Measurements from ENCODE around the gene RFX6. TPM values are rescaled to one million over a fixed set of nuclear protein-coding genes. Genes with fewer than 3 reads are reported as not detected.

RFX6 gene
- total and polyA plus RNA-seq, 4 donors = not detected

DNA sequence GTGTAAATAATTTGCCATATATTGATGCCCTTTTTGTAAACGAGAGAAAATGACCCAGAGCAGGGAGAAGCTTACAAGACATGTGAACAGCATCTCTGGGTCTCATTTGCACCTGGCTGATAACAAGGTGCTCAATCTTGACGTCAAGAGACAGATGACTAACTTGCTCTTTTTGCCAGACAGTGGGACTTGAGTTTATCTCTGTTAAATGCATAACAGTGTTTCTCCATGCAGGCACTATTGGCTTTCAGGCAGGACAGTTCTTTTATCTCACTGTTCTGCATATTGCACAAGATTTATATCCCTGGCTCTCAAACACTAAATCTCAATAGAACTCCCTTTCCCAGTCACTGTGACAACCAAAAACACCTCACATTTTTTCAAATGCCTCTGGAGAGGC, 56.4 kb downstream of the RFX6 start:
- no peaks in the 10 kb centered on the region for H3K9me3 ChIP-seq (ENCODE audit: control insufficient read depth in 4 of 4, low read length in 3 of 4)
- no peak overlapping the region for H3K4me3 ChIP-seq (ENCODE audit: low read depth in 1 of 3, low read length in 3 of 3)
- no peak overlapping the region for H3K9ac ChIP-seq (ENCODE audit: low read depth in 1 of 2, low read length in 2 of 2)
- H3K27me3 ChIP-seq (ENCODE audit: control insufficient read depth in 4 of 4, insufficient read depth in 4 of 4, low read length in 3 of 4) = no peaks in the 10 kb centered on the region
- H3K27ac ChIP-seq (ENCODE audit: low read depth in 1 of 2, low read length in 2 of 2) = no peak overlapping the region
- TF ChIP-seq EGR1 (IDR thresholded peaks at IDR 0.05; ENCODE audit: low read depth in 2 of 2) (no peak), FOXA2 (IDR thresholded peaks at IDR 0.05) (no peak), FOXA1 (IDR thresholded peaks at IDR 0.05) (no peak), SP1 (IDR thresholded peaks at IDR 0.05) (no peak)
- TF ChIP-seq, protein P1, sequence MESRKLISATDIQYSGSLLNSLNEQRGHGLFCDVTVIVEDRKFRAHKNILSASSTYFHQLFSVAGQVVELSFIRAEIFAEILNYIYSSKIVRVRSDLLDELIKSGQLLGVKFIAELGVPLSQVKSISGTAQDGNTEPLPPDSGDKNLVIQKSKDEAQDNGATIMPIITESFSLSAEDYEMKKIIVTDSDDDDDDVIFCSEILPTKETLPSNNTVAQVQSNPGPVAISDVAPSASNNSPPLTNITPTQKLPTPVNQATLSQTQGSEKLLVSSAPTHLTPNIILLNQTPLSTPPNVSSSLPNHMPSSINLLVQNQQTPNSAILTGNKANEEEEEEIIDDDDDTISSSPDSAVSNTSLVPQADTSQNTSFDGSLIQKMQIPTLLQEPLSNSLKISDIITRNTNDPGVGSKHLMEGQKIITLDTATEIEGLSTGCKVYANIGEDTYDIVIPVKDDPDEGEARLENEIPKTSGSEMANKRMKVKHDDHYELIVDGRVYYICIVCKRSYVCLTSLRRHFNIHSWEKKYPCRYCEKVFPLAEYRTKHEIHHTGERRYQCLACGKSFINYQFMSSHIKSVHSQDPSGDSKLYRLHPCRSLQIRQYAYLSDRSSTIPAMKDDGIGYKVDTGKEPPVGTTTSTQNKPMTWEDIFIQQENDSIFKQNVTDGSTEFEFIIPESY (IDR thresholded peaks at IDR 0.05) = no peak
- WGBS = 10% methylated on average over 2 of the region's 2 CpGs
- peaks cover 0 to 4% (median 0%) of the 10 kb centered on the region in 4 donors for H3K4me1 ChIP-seq (ENCODE audit: control insufficient read depth in 4 of 4, insufficient read depth in 4 of 4, low read length in 3 of 4)
- no peak for DNase-seq (ENCODE audit: low spot score)
- H3K36me3 ChIP-seq (ENCODE audit: control insufficient read depth in 4 of 4, insufficient read depth in 3 of 4, low read depth in 1 of 4, low read length in 3 of 4) = no peaks in the 10 kb centered on the region

DNA sequence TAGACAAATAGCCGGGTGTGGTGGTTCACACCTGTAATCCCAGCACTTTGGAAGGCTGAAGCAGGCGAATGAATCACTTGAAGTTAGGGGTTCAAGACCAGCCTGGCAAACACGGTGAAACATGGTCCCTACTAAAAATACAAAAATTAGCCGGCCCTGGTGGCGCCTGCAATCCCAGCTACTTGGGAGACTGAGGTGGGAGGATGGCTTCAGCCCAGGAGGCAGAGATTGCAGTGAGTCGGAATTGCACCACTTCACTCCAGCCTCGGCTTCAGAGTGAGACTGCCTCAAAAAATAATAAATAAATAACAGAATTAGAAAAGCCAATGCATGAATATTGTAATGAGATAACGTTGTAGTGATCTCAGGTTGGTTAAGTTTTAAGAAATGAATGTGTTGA, 61.3 kb downstream of the RFX6 start:
- no peaks in the 10 kb centered on the region for H3K27me3 ChIP-seq (ENCODE audit: control insufficient read depth in 4 of 4, insufficient read depth in 4 of 4, low read length in 3 of 4)
- WGBS = 87% methylated on average over 8 of the region's 8 CpGs
- no peak overlapping the region for H3K27ac ChIP-seq (ENCODE audit: low read depth in 1 of 2, low read length in 2 of 2)
- no peaks in the 10 kb centered on the region for H3K36me3 ChIP-seq (ENCODE audit: control insufficient read depth in 4 of 4, insufficient read depth in 3 of 4, low read depth in 1 of 4, low read length in 3 of 4)
- no peak overlapping the region for H3K9ac ChIP-seq (ENCODE audit: low read depth in 1 of 2, low read length in 2 of 2)
- peaks cover 0 to 4% (median 0%) of the 10 kb centered on the region in 4 donors for H3K4me1 ChIP-seq (ENCODE audit: control insufficient read depth in 4 of 4, insufficient read depth in 4 of 4, low read length in 3 of 4)
- TF ChIP-seq GABPA (IDR thresholded peaks at IDR 0.05 in 1 of 2, conservative IDR thresholded peaks at IDR 0.05 in 1 of 2) = no peak
- TF ChIP-seq FOXA1 (IDR thresholded peaks at IDR 0.05) = no peak
- no peak for TF ChIP-seq HNF4G (IDR thresholded peaks at IDR 0.05)
- TF ChIP-seq YY1 (IDR thresholded peaks at IDR 0.05) = no peak
- TF ChIP-seq TAF1 (conservative IDR thresholded peaks at IDR 0.05) = no peak
- TF ChIP-seq, protein P2, sequence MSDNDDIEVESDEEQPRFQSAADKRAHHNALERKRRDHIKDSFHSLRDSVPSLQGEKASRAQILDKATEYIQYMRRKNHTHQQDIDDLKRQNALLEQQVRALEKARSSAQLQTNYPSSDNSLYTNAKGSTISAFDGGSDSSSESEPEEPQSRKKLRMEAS (IDR thresholded peaks at IDR 0.05) = no peak
- no peak overlapping the region for H3K4me3 ChIP-seq (ENCODE audit: low read depth in 1 of 3, low read length in 3 of 3)
- DNase-seq (ENCODE audit: low spot score) = no peak
- no peaks in the 10 kb centered on the region for H3K9me3 ChIP-seq (ENCODE audit: control insufficient read depth in 4 of 4, low read length in 3 of 4)

DNA sequence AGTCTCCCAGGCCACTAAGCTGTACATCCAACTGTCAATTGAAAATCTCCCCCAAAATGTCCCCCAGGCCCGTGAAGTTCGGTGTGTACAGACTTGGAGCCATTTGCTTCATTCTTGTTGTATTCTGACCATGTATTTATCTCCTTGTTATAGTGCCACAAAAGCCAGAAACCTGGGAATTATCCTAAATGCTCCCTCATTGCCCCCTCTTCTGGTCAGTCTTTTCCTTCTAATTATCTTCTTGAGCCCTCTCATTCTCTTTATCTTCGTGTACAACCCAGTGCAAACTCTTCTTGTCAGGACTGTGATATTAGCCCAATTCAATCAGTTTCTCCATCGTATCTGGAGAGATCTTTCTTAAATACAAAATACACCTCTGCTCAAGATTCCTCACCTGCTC, 64.7 kb downstream of the RFX6 start:
- no peak for DNase-seq (ENCODE audit: low spot score)
- H3K36me3 ChIP-seq (ENCODE audit: control insufficient read depth in 4 of 4, insufficient read depth in 3 of 4, low read depth in 1 of 4, low read length in 3 of 4) = no peaks in the 10 kb centered on the region
- H3K4me1 ChIP-seq (ENCODE audit: control insufficient read depth in 4 of 4, insufficient read depth in 4 of 4, low read length in 3 of 4) = no peaks in the 10 kb centered on the region
- H3K4me3 ChIP-seq (ENCODE audit: low read depth in 1 of 3, low read length in 3 of 3) = no peak overlapping the region
- H3K9ac ChIP-seq (ENCODE audit: low read depth in 1 of 2, low read length in 2 of 2) = no peak overlapping the region
- H3K27me3 ChIP-seq (ENCODE audit: control insufficient read depth in 4 of 4, insufficient read depth in 4 of 4, low read length in 3 of 4) = no peaks in the 10 kb centered on the region
- TF ChIP-seq, protein P3, sequence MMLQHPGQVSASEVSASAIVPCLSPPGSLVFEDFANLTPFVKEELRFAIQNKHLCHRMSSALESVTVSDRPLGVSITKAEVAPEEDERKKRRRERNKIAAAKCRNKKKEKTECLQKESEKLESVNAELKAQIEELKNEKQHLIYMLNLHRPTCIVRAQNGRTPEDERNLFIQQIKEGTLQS (IDR thresholded peaks at IDR 0.05) = no peak
- TF ChIP-seq GABPA (IDR thresholded peaks at IDR 0.05 in 1 of 2, conservative IDR thresholded peaks at IDR 0.05 in 1 of 2) (no peak), TAF1 (conservative IDR thresholded peaks at IDR 0.05) (no peak)
- WGBS = 75% methylated on average over 4 of the region's 4 CpGs
- H3K9me3 ChIP-seq (ENCODE audit: control insufficient read depth in 4 of 4, low read length in 3 of 4) = no peaks in the 10 kb centered on the region
- H3K27ac ChIP-seq (ENCODE audit: low read depth in 1 of 2, low read length in 2 of 2) = no peak overlapping the region

DNA sequence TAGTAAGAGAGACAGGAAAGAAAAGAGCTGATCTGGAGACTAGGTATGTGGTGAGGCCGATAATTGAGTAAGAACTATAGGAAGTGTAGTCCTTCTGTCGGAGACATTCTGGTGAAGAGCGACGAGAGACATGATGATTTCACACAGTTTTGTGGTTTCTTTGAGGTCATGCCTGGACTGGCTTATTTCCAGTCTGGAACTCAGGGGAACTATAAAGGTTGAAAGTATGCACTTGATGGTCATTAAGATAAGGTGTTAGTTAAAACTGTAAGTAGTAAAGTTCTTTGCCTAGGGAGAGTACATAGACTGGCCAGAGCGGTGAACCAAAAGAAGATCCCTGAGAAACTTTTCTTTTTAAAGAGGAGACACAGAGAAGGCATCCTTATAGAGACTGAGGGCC, 68.8 kb downstream of the RFX6 start:
- no peaks in the 10 kb centered on the region for H3K9me3 ChIP-seq (ENCODE audit: control insufficient read depth in 4 of 4, low read length in 3 of 4)

More for the DNA sequence above, 68.8 kb downstream of the RFX6 start:
- no peak for DNase-seq (ENCODE audit: low spot score)
- no peak overlapping the region for H3K4me3 ChIP-seq (ENCODE audit: low read depth in 1 of 3, low read length in 3 of 3)
- H3K9ac ChIP-seq (ENCODE audit: low read depth in 1 of 2, low read length in 2 of 2) = no peak overlapping the region
- TF ChIP-seq, protein P2 (IDR thresholded peaks at IDR 0.05) = no peak
- TF ChIP-seq RAD21 (IDR thresholded peaks at IDR 0.05) (no peak), SP1 (IDR thresholded peaks at IDR 0.05) (no peak), GABPA (IDR thresholded peaks at IDR 0.05 in 1 of 2, conservative IDR thresholded peaks at IDR 0.05 in 1 of 2) (no peak), JUND (IDR thresholded peaks at IDR 0.05) (no peak)
- TF ChIP-seq, protein P4, sequence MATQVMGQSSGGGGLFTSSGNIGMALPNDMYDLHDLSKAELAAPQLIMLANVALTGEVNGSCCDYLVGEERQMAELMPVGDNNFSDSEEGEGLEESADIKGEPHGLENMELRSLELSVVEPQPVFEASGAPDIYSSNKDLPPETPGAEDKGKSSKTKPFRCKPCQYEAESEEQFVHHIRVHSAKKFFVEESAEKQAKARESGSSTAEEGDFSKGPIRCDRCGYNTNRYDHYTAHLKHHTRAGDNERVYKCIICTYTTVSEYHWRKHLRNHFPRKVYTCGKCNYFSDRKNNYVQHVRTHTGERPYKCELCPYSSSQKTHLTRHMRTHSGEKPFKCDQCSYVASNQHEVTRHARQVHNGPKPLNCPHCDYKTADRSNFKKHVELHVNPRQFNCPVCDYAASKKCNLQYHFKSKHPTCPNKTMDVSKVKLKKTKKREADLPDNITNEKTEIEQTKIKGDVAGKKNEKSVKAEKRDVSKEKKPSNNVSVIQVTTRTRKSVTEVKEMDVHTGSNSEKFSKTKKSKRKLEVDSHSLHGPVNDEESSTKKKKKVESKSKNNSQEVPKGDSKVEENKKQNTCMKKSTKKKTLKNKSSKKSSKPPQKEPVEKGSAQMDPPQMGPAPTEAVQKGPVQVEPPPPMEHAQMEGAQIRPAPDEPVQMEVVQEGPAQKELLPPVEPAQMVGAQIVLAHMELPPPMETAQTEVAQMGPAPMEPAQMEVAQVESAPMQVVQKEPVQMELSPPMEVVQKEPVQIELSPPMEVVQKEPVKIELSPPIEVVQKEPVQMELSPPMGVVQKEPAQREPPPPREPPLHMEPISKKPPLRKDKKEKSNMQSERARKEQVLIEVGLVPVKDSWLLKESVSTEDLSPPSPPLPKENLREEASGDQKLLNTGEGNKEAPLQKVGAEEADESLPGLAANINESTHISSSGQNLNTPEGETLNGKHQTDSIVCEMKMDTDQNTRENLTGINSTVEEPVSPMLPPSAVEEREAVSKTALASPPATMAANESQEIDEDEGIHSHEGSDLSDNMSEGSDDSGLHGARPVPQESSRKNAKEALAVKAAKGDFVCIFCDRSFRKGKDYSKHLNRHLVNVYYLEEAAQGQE (IDR thresholded peaks at IDR 0.05) = no peak
- H3K36me3 ChIP-seq (ENCODE audit: control insufficient read depth in 4 of 4, insufficient read depth in 3 of 4, low read depth in 1 of 4, low read length in 3 of 4) = no peaks in the 10 kb centered on the region
- WGBS = 72% methylated on average over 5 of the region's 5 CpGs
- H3K27ac ChIP-seq (ENCODE audit: low read depth in 1 of 2, low read length in 2 of 2) = no peak overlapping the region
- no peaks in the 10 kb centered on the region for H3K27me3 ChIP-seq (ENCODE audit: control insufficient read depth in 4 of 4, insufficient read depth in 4 of 4, low read length in 3 of 4)
- peaks cover 1 to 15% (median 12%) of the 10 kb centered on the region in 4 donors for H3K4me1 ChIP-seq (ENCODE audit: control insufficient read depth in 4 of 4, insufficient read depth in 4 of 4, low read length in 3 of 4)
